ENCODE results near the gene ERF. TPM values are rescaled to one million over a fixed set of nuclear protein-coding genes. Genes with fewer than 3 reads are reported as not detected.

The ERF gene
- total RNA-seq, 6 experiments from 2014 or later = 15.4 to 35.7 (median 30.5) TPM

DNA sequence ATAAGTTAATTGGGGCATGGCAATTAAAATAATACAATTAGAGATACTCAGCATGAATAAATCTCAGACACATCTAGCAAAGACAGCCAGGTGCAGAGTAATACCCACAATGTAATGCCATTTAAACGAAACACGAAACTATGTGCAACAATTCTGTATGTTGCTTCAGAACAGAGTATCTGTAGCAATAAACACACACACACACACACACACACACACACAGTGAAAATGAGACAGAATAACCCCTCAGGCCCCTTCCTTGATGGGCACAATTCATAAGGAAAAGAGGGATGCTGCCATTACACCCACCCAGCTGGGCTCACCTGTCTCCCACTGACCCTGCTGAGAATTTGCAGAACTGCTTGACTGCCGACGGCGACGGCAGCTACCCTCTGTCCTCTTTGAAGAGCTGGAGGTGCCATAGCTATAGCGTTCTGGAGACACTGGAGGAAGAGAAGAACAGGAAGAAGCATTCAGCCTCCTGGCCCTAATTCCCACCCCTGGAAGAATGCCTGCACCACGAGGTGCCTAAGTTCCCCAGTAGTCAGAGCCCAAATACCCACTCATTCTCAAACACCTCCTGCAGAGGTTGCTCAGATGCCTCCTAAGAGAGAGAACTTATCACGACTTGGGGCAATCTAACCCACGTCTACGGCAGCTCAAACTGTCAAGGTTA lies 40.0 kb downstream of the ERF start:
- DNase-seq (no peak), ATAC-seq (no peak)
- TF ChIP-seq POLR2A (IDR thresholded peaks at IDR 0.05) = no peak
- TF ChIP-seq CTCF (IDR thresholded peaks at IDR 0.05) = no peak
- intact Hi-C loops (cut with DNase I) = no loop called here
- WGBS (ENCODE audit: insufficient coverage, low coverage, low lambda C conversion rate, missing lambda C conversion rate) = 68% methylated on average over 4 of the region's 11 CpGs
- peaks cover 0 to 34% (median 9%) of the 10 kb centered on the region in 4 donors for H3K4me1 ChIP-seq
- no peaks in the 10 kb centered on the region for H3K27me3 ChIP-seq
- no peak overlapping the region for H3K27ac ChIP-seq
- peaks cover 0 to 42% (median 14%) of the 10 kb centered on the region in 4 donors for H3K36me3 ChIP-seq
- no peak overlapping the region for H3K4me3 ChIP-seq
- H3K9me3 ChIP-seq = no peaks in the 10 kb centered on the region

DNA sequence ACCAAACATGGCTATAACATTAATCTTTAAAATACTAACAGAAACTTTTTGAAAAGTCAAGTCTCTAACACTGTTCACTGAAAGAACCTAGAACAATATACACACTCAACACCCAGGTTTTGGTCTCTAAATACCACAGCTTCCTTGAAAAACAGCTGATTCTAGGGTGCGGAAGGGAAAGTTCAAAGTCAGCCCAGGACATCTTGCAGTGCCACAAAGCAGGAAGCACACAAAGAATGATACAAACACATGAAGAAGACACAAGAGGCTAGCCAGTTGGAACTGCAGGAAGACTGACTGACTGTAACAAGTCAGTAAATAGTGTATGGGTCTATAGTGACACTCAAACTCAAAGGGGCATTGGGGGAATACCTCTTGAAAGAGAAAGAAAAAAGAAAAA lies 42.0 kb downstream of the ERF start:
- Histone ChIP-seq H3K27ac (no peak overlapping the region), H3K9me3 (no peaks in the 10 kb centered on the region), H3K4me1 (peaks cover 0 to 22% (median 3%) of the 10 kb centered on the region in 4 donors), H3K27me3 (no peaks in the 10 kb centered on the region), H3K36me3 (peaks cover 0 to 63% (median 26%) of the 10 kb centered on the region in 4 donors), H3K4me3 (no peak overlapping the region)
- TF ChIP-seq POLR2A (IDR thresholded peaks at IDR 0.05) = no peak
- no peak for TF ChIP-seq CTCF (IDR thresholded peaks at IDR 0.05)
- intact Hi-C loops (cut with DNase I) = no loop called here
- DNase-seq (no peak), ATAC-seq (no peak)
- 86% methylated on average over 1 of the region's 1 CpG for WGBS (ENCODE audit: insufficient coverage, low coverage, low lambda C conversion rate, missing lambda C conversion rate)

- H3K4me3 ChIP-seq = no peak overlapping the region
- WGBS (ENCODE audit: insufficient coverage, low coverage, low lambda C conversion rate, missing lambda C conversion rate) = 85% methylated on average over 7 of the region's 11 CpGs
- no peak for ATAC-seq
Measured at GRCh38 chr19:42208612-42209011, 46.3 kb downstream of the ERF start.

DNA sequence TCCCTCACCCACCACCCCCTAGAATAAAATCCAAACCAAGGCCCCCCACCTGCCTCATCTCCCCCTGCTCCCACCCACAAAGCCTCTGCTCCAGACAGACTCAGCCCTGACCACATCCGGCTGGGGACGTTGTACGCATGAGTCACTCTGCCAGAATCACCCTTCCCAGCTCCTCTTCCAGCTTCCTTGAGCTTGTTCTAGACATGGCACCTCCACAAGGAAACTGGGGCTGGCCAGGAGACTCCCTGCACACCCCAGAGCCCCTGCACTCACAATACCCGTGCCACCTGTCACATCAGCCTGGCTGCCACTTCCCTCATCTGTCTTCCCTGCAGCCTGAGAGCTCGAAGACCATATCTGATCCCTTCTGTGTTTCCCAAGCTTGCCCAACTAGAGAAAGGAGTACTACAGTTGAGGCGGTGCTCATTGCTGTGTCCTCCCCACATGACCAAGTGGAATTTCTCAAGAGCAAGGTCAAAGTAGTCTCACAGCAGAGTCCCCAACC lies 47.1 kb downstream of the ERF start:
- Histone ChIP-seq H3K4me3 (no peak overlapping the region), H3K9me3 (no peaks in the 10 kb centered on the region), H3K4me1 (no peaks in the 10 kb centered on the region), H3K27me3 (no peaks in the 10 kb centered on the region), H3K36me3 (peaks cover 0 to 91% (median 27%) of the 10 kb centered on the region in 4 donors), H3K27ac (no peak overlapping the region)
- TF ChIP-seq CTCF (IDR thresholded peaks at IDR 0.05) (no peak), POLR2A (IDR thresholded peaks at IDR 0.05) (no peak)
- ATAC-seq = peak in 2 of 4 donors; percentile 38 to 46
- DNase-seq = no peak
- WGBS (ENCODE audit: insufficient coverage, low coverage, low lambda C conversion rate, missing lambda C conversion rate) = 62% methylated on average over 5 of the region's 6 CpGs
- intact Hi-C loops (cut with DNase I) = no loop called here

More at GRCh38 chr19:42208612-42209011, 46.3 kb downstream of the ERF start:
- Histone ChIP-seq H3K27ac (no peak overlapping the region), H3K9me3 (no peaks in the 10 kb centered on the region), H3K27me3 (no peaks in the 10 kb centered on the region), H3K36me3 (peaks cover 0 to 90% (median 30%) of the 10 kb centered on the region in 4 donors), H3K4me1 (peaks cover 0 to 6% (median 0%) of the 10 kb centered on the region in 4 donors)
- no peak for TF ChIP-seq POLR2A (IDR thresholded peaks at IDR 0.05)
- TF ChIP-seq CTCF (IDR thresholded peaks at IDR 0.05) = no peak
- no peak for DNase-seq
- intact Hi-C loops (cut with DNase I) = no loop called here

All from right lobe of liver (tissue), 6 donors.